Skin of body (tissue), 2 donors: Measurements from ENCODE around the gene BSX. TPM values are rescaled to one million over a fixed set of nuclear protein-coding genes. Genes with fewer than 3 reads are reported as not detected.

ENCODE experiments used
- DNase-seq: peaks from one replicate; lab custom pipeline; 2025; lab: John Stamatoyannopoulos, UW
- total RNA-seq: library from RNA; depleted of rRNA; stranded (reverse); fragments of >200 nt; gene quantifications from one replicate; pipeline ENCODE4 v1.2.3, GENCODE V29; 2014

BSX gene
- not detected for total RNA-seq

- DNase-seq: peak; percentile 13
Observed at GRCh38 chr11:122981388-122982264, at the start of gene BSX. BSX (minus strand) TSS chr11:122981834; CDS start chr11:122981671, 163 bp downstream.

GRCh38 chr11:123030517-123030916 lies 48.9 kb upstream of the BSX start:
- no peak for DNase-seq

- peak; percentile 7 for DNase-seq
Observed at GRCh38 chr11:123020968-123021367, 39.3 kb upstream of the BSX start.

GRCh38 chr11:123018702-123019101 lies 37.1 kb upstream of the BSX start:
- DNase-seq: no peak

GRCh38 chr11:123011510-123011909 lies 29.9 kb upstream of the BSX start:
- no peak for DNase-seq

GRCh38 chr11:123006860-123007542 lies 25.4 kb upstream of the BSX start:
- DNase-seq: no peak

- no peak for DNase-seq
Observed at GRCh38 chr11:123000721-123001120, 19.1 kb upstream of the BSX start.

GRCh38 chr11:122998727-122999366 lies 17.2 kb upstream of the BSX start:
- no peak for DNase-seq

- DNase-seq: no peak
Observed at GRCh38 chr11:122995526-122995925, 13.9 kb upstream of the BSX start.

- no peak for DNase-seq
Observed at GRCh38 chr11:122984186-122985011, 2.8 kb upstream of the BSX start.

- no peak for DNase-seq
Observed at GRCh38 chr11:122983438-122984185, 2.0 kb upstream of the BSX start.

GRCh38 chr11:122979815-122980595 lies 1.6 kb downstream of the BSX start:
- DNase-seq: no peak

- no peak for DNase-seq
Observed at GRCh38 chr11:122979103-122979814, 2.4 kb downstream of the BSX start.

GRCh38 chr11:122978299-122978620 lies 3.4 kb downstream of the BSX start:
- DNase-seq: no peak

- no peak for DNase-seq
Observed at GRCh38 chr11:122977470-122978298, 4.0 kb downstream of the BSX start.

- no peak for DNase-seq
Observed at GRCh38 chr11:122976734-122977469, 4.7 kb downstream of the BSX start.

GRCh38 chr11:122976061-122976733 lies 5.4 kb downstream of the BSX start:
- DNase-seq: no peak
